Uterus (tissue), 4 donors: ENCODE data around the gene PRRX1. TPM values are rescaled to one million over a fixed set of nuclear protein-coding genes. Genes with fewer than 3 reads are reported as not detected.

Experiments
- DNase-seq, 2 donors: peaks; one replicate each; pipeline ENCODE4 v3.0.0-alpha.2; 2019 to 2020
- H3K27ac ChIP-seq, 2 donors: fragments of 200-600 bp; sonication (generic); 1 replicate in 1 of 2; 2 replicates in 1 of 2; pipeline ENCODE4 v1.5.1; 2016 to 2018
- H3K27me3 ChIP-seq, 2 donors: fragments of 200-600 bp; sonication (generic); one replicate each; pipeline ENCODE4 v1.5.1; 2018 to 2019; ENCODE audit warnings: control low read depth in 1 of 2
- H3K36me3 ChIP-seq, 2 donors: fragments of 200-600 bp; sonication (generic); one replicate each; pipeline ENCODE4 v1.5.1; 2019; ENCODE audit warnings: control low read depth in 1 of 2
- H3K4me1 ChIP-seq, 2 donors: fragments of 200-600 bp; sonication (generic); one replicate each; pipeline ENCODE4 v1.5.1; 2018 to 2019; ENCODE audit warnings: control low read depth in 1 of 2
- H3K4me3 ChIP-seq, 2 donors: fragments of 200-600 bp; sonication (generic); 1 replicate in 1 of 2; 2 replicates in 1 of 2; pipeline ENCODE4 v1.5.1; 2018 to 2019; ENCODE audit warnings: mild to moderate bottlenecking in 1 of 2
- H3K9me3 ChIP-seq, 2 donors: fragments of 200-600 bp; sonication (generic); one replicate each; pipeline ENCODE4 v1.5.1; 2019; ENCODE audit warnings: control low read depth in 1 of 2
- POLR2A ChIP-seq, 2 donors: fragments of 450-650 bp; IDR thresholded peaks; one replicate each; pipeline ENCODE4 v1.6.1; 2016; ENCODE audit warnings: antibody characterized with exemption in 2 of 2, mild to moderate bottlenecking in 1 of 2, moderate library complexity in 1 of 2
- intact Hi-C: fragments of 100-400 bp; cut with DNase I; formaldehyde crosslinking; loops from one replicate; pipeline ENCODE4 v1.15.1; 2023; ENCODE audit warnings: low total_unique reads
- total RNA-seq, 4 donors: library from RNA; depleted of rRNA in 3 of 4; stranded (reverse); fragments of >200 nt in 3 of 4; gene quantifications; one replicate each; pipeline versions ENCODE4 v1.1.0 to v1.2.4, GENCODE V29; 2014 to 2023
- TF ChIP-seq, protein P1 (sequence below), 4 experiments: fragments of 200-600 bp in 2 of 4; fragments of 450-650 bp in 2 of 4; sonication (generic) in 2 of 4; IDR thresholded peaks; one replicate each; pipeline ENCODE4 v1.5.1; 2016 to 2019; ENCODE audit warnings: antibody characterized with exemption in 4 of 4, mild to moderate bottlenecking in 2 of 4, moderate library complexity in 1 of 4
- donor health status: DM: yes; HTN: yes; CAD: no.

PRRX1 gene
- total RNA-seq, 4 donors from 2014 or later: 36.4 to 179 (median 121) TPM

DNA sequence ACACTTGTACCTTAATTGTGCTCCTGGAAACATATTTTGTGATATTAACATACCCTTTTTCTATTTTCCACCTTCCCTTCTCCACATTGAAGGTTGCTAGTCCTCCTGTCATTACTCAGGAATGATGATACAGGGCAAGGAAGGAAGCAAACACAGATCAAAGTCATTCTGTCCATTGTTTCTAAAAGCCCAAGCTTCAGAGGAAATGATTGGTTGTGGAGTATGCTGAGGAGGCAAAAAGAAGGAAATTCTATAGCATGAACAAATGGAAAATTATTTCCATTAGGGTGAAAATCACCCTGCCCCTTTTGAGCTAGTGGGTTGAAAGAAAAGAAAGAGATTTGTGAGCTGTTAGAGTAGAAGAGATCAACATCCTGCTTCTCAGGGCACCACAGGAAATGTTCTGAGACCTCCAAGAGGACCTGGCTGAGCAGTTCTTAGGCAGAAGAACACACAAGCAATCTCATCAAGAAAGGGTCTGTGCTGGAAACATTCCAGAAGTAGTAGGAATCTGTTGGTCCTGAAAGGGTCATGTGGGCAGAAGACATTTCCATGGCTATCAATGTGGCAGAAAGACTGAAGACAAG, 29.0 kb upstream of the PRRX1 start:
- intact Hi-C loops: no loop called here

DNA sequence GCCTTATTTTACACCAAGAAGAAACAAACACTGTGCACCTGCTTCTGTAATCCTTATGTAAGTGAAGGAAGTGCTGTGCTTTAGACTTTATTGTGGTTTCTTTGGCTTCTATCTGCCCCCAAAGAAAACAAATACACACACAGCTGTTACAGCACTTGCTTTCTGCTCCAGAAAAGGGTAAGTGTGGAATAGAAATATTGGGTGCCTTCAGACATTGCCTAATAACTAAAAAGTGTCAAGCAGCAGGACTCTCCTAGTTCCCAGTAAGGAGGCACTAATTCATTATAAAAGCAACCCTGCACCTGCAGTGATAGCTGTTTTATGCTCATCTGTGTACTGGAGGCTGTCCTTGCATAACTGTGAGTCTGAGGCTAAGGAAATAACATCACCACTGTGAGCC, 23.4 kb upstream of the PRRX1 start:
- DNase-seq: no peak
- Histone ChIP-seq H3K36me3 (no peaks in the 10 kb centered on the region), H3K4me3 (no peak overlapping the region), H3K27ac (no peak overlapping the region), H3K9me3 (no peaks in the 10 kb centered on the region), H3K4me1 (no peaks in the 10 kb centered on the region), H3K27me3 (no peaks in the 10 kb centered on the region)
- intact Hi-C loops: no loop called here
- TF ChIP-seq, protein P1, sequence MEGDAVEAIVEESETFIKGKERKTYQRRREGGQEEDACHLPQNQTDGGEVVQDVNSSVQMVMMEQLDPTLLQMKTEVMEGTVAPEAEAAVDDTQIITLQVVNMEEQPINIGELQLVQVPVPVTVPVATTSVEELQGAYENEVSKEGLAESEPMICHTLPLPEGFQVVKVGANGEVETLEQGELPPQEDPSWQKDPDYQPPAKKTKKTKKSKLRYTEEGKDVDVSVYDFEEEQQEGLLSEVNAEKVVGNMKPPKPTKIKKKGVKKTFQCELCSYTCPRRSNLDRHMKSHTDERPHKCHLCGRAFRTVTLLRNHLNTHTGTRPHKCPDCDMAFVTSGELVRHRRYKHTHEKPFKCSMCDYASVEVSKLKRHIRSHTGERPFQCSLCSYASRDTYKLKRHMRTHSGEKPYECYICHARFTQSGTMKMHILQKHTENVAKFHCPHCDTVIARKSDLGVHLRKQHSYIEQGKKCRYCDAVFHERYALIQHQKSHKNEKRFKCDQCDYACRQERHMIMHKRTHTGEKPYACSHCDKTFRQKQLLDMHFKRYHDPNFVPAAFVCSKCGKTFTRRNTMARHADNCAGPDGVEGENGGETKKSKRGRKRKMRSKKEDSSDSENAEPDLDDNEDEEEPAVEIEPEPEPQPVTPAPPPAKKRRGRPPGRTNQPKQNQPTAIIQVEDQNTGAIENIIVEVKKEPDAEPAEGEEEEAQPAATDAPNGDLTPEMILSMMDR (IDR thresholded peaks at IDR 0.05): no peak
- TF ChIP-seq POLR2A (IDR thresholded peaks at IDR 0.05): no peak

More for the DNA sequence above, 29.0 kb upstream of the PRRX1 start:
- DNase-seq: no peak
- Histone ChIP-seq H3K36me3 (no peaks in the 10 kb centered on the region), H3K4me3 (no peak overlapping the region), H3K4me1 (no peaks in the 10 kb centered on the region), H3K27ac (no peak overlapping the region), H3K9me3 (no peaks in the 10 kb centered on the region), H3K27me3 (no peaks in the 10 kb centered on the region)
- TF ChIP-seq, protein P1 (IDR thresholded peaks at IDR 0.05): no peak
- no peak for TF ChIP-seq POLR2A (IDR thresholded peaks at IDR 0.05)

DNA sequence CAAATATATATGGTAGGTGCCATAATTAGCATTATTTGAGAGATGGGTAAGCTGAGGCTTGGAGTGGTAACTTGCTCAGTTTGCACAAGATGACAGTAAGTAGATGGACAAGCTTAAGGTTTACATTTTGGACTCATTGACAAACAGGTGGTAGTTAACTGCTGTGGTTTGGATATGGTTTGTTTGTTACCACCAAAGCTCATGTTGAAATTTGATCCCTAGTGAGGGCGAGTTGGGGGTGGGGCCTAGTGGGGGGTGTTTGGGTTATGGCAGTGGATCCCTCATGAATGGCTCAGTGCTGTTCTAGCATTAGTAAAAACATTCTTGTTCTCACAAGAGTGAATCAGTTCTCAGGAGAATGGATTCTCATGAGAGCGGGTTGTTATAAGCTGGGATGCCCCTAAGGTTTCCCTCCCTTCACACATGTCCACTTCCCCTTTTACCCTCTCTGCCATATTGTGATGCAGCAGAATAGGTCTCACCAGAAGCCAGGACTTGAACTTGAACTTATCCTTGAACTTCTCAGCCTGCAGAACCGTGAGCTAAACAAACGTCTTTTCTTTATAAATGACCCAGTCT, 6.6 kb upstream of the PRRX1 start:
- TF ChIP-seq, protein P1 (IDR thresholded peaks at IDR 0.05): no peak
- no peak for TF ChIP-seq POLR2A (IDR thresholded peaks at IDR 0.05)
- DNase-seq: no peak
- H3K36me3 ChIP-seq: no peaks in the 10 kb centered on the region
- H3K9me3 ChIP-seq: no peaks in the 10 kb centered on the region
- intact Hi-C loops: no loop called here
- no peaks in the 10 kb centered on the region for H3K27me3 ChIP-seq
- H3K4me3 ChIP-seq: no peak overlapping the region
- no peaks in the 10 kb centered on the region for H3K4me1 ChIP-seq
- H3K27ac ChIP-seq: no peak overlapping the region

DNA sequence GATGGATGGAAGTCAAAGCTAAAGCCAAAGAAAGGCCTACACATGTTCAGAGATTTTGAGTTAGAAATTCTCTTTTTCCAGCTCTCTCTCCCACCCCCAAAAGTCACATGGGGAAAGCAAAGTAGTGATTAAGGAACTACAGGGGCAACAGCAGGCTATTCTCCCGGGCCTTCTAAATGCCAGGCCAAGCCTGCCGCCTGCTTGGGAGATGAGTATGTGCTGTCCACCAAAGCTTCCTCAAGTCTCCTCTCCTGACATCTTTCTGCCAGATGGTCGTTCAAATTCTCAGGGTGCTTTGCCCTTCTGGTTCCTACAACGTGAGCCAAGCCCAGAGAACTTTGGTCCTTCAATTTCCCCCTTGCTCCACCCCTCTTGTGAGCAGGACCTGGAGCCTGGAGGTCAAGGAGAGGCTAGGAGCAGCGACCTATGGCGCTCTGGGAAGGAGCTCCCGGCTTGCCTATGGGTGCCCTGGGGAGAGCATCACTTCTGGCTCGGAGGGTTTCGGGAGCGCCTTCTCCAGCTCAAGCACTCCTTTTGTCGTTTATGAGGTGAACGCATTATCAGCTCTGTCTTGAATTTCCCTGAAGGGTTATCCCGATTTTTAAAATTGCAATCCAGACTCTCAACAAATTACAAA, 4.4 kb upstream of the PRRX1 start:
- intact Hi-C loops: no loop called here

More for the DNA sequence above, 4.4 kb upstream of the PRRX1 start:
- no peak for DNase-seq
- no peak overlapping the region for H3K27ac ChIP-seq
- H3K4me3 ChIP-seq: no peak overlapping the region
- H3K27me3 ChIP-seq: no peaks in the 10 kb centered on the region
- TF ChIP-seq POLR2A (IDR thresholded peaks at IDR 0.05): no peak
- TF ChIP-seq, protein P1 (IDR thresholded peaks at IDR 0.05): no peak
- H3K36me3 ChIP-seq: no peaks in the 10 kb centered on the region
- no peaks in the 10 kb centered on the region for H3K9me3 ChIP-seq
- H3K4me1 ChIP-seq: no peaks in the 10 kb centered on the region
